HCEC 1CT (cell line): ENCODE data around the gene GFAP.
A peak's percentile ranks its signal among the peaks of the same experiment; 100 is the strongest.

Source experiments
- DNase-seq: peaks from one replicate; pipeline ENCODE4 v3.0.0-alpha.2; 2017

The GFAP gene

DNA sequence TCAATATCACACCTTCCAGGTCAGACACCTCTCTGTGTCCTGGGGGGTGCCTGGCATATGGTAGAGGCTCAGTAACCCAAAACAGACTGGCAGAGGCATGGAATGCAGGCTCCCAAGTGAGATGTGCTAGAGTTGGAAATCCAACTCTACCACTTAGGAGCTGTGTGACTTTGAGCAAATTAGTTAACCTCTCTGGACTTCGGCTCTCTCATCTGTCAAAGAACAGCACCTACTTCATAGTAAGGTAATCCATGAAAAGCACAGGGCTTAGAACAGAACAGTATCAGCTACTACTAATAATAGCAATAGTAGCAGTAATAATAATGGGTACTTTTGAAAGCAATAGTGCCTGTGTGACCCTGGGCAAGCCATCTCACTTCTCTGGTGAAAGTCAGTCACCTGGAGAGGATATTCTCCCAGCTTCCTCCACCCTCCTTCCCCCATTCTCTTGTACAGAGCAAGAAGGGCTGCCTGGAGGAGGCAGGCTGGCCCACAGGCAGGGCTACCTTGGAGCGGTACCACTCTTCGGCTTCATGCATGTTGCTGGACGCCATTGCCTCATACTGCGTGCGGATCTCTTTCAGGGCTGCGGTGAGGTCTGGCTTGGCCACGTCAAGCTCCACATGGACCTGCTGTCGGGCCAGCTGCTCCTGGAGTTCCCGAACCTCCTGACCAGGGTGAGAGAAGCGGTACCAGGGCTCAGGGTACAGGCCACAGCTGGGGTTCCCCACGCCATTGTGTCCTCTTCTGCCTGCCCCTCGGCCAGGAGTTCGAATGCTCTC lies 2.3 kb downstream of the GFAP start:
- no peak for DNase-seq

DNA sequence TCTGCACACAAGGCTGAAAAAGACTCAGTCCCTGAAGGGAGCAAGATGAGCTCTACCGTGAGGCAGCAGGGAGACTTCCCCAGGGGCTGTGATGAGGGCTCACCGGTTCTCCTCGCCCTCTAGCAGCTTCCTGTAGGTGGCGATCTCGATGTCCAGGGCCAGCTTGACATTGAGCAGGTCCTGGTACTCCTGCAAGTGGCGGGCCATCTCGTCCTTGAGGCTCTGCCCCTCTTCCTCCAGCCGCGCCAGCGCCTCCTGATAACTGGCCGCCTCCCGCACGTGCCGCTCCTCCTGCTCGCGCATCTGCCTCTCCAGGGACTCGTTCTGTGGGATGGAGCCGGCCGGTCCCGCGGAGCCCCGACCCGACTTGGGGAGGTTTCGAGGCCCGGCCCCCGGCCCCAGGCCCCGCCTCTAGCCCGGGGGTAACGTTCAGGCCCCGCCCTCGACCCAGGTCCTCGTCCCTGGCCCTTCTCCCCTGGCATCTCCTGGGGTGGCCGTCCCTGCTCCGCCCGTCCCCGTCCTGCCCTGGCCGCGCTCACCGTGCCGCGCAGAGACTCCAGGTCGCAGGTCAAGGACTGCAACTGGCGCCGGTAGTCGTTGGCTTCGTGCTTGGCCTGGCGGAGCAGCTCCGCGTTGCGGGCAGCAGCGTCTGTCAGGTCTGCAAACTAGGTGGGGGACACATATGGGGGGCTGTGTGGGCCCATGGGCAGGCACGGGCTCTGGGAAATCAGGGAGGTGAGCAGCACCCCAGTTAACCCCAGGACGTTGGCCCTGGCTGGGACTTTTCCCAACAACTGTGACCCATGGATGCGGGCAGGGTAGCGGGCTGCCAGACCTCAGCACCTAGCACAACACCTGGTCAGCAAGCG lies 3.9 kb downstream of the GFAP start:
- peak; percentile 46 for DNase-seq

DNA sequence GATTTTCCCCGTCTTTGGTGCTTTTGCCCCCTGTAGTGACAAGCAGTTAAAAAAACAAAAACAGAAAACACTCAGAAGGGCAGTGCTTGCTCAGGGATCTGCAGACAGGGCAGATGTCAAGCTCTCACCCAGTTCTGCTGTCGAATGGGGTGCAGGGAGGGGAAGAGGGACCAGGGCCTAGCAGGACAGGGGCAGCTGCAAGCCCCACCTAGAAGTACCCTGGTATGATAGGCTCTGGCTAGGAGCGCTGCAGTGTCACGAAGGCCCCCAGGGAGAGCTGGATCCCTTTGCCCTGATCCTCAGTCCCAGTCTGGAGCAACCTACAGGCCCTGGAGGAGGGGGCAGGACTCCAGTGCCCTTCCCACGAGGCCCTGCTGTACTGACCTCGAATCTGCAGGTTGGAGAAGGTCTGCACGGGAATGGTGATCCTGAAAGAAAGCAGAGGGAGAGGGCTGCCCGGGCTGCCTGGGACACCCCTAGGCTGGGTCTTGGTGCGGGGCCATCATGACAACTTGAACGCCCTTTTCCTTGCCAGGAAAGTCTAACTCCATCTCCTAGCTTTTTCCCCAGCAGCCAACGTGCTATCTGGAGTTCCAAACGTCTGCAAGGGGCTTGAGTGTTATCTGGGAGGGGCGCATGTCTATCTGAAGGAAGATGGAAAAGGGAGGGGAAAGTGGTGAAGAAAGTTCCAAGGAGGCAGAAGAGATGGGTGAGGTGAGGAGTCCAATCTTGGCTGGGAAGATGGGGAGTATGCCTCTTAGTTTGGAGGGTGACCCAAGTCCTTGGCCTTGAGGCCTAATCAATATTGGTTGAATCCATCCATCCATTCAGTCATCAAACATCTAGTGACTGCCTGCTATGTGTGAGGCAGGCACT lies 4.8 kb downstream of the GFAP start:
- DNase-seq = no peak

GRCh38 chr17:44909681-44910144 lies 5.6 kb downstream of the GFAP start:
- DNase-seq = no peak

DNA sequence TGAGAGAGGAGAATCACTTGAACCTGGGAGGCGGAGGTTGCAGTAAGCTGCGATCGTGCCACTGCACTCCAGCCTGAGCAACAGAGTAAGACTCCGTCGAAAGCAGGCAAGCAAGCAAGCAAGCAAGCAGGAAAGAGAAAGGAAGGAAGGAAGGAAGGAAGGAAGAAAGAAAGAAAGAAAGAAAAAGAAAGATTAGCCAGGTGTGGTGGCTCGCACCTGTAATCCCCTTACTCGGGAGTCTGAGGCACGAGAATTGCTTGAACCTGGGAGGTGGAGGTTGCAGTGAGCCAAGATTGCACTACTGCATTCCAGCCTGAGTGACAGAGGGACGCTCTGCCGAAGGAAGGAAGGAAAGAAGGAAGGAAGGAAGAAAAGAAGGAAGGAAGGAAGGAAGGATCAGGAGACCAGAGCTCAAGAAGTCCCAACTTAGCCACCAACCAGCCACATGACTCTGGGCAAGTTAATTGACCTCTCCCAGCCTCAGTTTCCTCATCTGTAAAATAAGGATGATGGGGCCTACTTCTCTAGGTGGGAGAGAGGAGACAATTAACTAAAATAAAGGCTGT lies 6.5 kb downstream of the GFAP start:
- DNase-seq = no peak

- DNase-seq = no peak
Observed at GRCh38 chr17:44907729-44908470, 7.4 kb downstream of the GFAP start.

DNA sequence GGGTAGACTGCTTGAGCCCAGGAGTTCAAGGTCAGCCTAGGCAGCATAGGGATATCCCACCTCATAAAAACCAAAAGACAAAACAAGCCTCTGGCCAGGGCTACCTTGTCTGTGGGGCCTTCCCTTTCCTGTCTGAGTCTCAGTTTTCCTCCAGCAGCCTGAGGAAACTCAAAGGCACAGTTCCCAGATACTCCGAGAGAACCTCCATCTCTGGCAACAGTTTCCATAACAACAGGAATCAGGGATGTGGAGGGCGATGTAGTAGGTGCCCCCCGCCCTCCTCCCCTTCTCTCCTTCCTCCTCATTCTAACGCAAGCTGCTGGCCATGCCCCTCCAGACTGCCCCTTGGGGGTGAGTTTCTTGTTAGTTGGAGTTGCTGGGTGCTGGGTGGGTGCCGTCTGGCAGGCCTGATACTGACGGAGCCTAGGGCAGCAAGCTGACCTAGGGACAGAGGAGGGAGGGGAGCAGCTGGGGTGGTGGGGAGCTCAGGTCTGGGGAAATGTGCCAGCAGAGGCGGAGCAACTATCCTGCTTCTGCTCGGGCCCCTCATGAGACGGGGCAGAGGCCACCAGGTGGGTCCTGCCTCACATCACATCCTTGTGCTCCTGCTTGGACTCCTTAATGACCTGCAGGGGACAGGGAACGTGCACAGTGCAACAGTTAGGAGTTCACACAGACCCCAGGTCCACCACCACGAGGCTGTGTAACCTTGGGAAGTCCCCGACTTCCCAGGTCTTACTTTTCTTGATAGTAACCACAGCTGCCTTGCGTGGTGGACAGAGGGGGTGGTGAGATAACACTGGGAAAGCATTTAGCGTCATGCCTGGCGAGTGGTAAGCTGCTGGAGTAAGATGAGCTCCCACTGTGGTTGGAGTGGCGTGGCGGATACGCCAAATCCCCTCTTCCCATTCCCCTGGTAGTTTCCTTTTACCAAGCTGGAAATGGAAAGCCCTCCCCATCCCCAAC lies 8.3 kb downstream of the GFAP start:
- DNase-seq = no peak

DNA sequence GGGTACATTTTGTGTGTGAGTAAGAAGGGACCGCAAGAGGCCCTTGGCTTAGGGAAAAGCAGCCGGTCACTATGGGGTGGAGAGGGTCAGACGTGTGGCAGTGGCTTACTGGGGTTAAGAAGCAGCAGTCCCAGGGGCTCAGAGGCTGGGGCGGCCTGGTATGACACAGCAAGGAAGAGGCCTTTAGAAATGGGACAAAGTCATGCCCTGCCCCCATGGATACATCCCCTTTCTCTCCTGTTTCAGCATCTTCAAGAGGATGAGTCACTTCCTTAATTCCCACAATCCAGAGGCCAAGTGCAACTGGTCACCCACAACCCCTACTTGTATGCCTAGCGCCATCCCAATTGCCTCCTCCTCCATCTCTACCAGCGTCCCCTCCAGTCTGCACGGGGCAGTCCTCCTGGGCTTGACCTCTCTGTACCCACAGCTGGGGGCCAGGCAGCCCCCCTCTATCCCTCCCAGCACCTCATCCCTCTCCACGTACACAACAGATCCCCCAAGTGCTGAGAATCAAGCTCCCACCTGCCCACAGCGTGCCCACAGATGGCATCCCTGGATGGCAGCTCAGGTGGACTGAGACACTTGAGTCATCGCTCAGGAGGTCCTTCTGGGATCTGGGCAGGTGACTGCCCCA lies 9.2 kb downstream of the GFAP start:
- DNase-seq = peak; percentile 96

DNA sequence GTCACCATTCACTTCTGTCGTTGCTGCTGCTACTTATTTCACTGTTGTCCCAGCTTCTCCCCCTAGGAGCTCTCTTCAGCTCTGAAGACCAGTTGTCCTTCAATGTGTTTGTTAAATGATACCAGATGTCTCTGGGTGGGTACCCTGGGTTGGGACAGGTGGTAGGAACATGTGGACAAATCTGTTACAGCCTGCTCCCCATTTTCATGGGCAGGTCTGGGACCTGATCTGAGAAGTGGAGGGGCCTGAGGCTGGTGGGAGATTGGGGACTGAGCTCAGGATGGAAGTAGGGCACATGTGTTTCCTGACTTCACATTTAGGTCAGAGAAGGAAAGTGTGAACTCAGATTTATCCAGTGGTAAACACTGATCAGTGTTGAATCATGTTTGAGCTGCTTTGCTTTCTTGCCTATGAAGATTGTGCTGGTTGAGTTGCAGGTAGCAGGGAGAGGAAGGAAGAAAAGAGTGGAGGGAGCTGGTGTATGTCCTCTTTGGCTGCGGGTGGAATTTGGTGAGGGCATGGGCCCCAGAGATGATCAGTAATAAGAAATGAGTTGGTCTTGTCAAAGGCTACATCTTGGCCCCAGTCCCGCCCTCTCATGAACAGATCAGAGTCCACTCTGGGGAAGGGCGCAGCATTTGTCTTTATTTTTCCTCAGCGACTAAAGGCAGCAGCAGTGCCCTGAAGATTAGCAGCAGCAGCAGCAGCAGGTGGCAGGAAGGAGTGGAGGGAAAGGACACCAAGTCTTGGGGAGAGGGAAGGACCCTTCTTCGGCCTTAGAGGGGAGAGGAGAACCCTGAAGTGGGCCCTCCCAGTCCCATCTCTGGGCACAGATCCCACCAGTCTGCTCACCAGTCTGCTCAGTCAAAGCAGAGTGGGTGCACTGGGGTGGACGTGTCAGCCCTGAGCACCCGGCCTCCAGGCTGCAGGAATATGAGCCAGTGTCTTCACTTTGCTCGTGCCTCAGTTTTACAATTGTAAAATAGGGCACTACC lies 10.0 kb downstream of the GFAP start:
- DNase-seq = no peak

DNA sequence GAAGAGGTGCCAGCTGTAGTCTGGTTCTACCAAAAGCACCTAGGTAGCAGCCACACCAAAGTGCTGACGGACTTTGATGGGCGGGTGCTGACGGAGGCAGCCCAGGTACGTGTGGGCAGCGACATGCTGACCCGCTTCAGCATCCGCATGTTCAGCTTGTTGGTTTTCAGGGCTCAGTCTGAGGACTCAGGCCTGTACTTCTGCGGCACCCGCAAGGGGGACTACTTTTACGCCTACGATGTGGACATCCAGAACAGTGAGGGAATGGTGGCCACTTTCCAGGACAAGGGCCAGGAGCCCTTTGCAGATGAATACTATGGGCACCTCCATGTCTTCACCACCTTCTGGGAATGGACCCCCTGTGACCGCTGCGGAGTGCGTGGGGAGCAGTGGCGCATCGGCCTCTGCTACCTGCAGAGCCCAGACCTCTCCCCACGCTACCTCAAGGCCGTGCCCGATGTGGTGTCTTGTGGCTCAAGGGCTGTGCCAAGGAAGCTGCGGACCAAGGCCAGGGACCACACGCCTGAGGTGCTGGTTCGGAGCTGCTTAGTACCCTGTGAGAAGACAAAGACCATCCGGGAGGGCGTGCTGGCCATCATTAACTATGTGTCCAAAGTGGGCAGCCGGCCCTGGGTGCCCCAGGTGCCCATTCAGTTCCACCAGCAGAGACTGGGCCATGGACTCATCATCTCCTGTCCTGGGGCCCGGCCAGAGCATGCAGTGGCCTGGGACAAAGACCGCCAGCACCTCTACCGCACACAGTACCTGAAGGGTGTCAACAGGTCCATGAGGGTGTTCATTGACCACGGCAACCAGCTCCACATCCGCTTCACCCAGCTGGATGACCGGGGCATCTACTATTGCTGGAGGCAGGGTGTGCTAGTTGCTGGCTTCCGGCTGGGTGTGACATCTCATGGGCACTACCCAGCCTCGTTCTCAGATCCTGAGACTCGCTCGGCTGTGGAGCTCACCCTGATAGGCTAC lies 11.0 kb downstream of the GFAP start:
- no peak for DNase-seq

- no peak for DNase-seq
Observed at GRCh38 chr17:44903012-44903685, 12.2 kb downstream of the GFAP start.

DNA sequence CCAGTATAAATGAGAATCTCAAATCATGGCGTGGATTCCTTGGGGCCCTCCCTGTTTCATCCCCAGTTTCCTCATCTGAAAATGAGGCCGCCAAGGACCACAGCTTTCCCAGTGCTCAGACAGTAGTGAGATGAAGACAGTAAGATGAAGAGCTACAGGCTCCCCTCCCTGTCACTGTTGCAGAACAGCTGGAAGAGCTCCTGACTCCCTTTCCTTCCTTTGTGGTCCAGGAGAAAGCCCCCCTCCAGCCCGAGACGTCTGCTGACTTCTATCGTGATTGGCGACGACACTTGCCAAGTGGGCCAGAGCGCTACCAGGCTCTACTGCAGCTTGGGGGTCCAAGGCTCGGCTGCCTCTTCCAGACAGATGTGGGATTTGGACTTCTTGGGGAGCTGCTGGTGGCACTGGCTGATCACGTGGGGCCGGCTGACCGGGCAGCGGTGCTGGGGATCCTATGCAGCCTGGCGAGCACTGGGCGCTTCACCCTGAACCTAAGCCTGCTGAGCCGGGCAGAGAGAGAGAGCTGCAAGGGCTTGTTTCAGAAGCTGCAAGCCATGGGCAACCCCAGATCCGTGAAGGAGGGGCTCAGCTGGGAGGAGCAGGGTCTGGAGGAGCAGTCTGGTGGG lies 13.1 kb downstream of the GFAP start:
- DNase-seq = no peak

- peak; percentile 68 for DNase-seq
Observed at GRCh38 chr17:44901411-44901921, 13.8 kb downstream of the GFAP start.

- peak; percentile 52 for DNase-seq
Observed at GRCh38 chr17:44900894-44901293, 14.4 kb downstream of the GFAP start.

DNA sequence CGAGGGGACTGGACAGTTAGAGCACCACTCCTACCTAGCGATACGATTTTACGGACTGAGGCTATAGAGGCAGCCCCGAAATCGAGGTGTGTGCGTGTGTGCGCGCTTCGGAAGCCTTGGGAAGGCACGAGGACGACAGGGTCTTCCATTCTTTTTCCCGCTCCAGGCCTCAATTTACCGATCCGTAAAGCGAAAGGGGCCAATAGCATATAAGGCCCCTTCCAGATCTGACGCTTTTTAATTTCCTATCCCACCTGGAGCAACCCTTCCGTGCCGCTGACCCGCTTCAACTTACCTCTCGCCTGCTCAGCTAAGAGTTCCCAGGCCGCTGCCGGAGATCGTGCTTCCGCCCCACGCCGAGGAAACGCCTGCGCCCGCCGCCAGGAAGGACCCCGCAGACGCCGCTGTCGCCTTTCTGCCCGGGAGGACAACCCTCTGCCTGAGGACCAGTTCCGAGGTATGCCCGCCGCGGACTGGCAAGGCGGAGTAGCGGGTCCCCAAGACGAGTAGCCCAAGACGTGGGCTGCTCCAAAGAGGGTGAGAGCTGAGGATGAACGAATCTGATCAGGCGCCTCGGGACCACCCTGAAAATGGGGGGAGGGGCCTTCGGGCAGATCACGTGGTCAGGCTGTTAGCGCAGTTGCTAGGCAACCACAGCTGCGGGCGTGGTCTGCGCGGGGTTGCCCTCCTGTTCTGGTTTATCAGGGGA lies 16.1 kb downstream of the GFAP start, which contains the start of gene EFTUD2:
Gene EFTUD2 (minus strand): TSS at position 372 of the 709 bp plus-strand sequence. CDS start 4,924 bp downstream, outside the sequence.
- DNase-seq = peak; percentile 89

DNA sequence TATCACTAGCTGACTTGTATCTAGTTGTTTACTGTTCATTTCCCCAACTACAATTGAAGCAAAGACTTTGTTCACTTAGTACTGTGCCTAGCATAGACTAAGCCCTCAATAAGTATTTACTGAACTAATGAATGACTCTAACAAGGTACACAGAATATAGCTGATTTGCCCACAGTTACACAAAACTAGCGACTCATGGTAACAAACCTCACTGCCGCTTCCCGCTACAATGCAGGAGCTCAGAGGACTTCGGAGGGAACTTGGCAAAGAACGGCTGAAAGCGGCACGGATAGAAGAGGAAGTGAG lies 16.6 kb downstream of the GFAP start:
- DNase-seq = peak; percentile 50
